Natural killer cell treated with Interleukin-12 subunit alpha and Interleukin-12 subunit beta and Interleukin-15 and Interleukin-18, amount 100 ng/mL, for 72 hours (primary cell): ENCODE data around the gene MCUB. TPM values are rescaled to one million over a fixed set of nuclear protein-coding genes. Genes with fewer than 3 reads are reported as not detected.
"Not testable (repeated sequence)": the region's sequence is repeated elsewhere in the genome, so short reads cannot be mapped to it uniquely, and the experiment has no call there.

Source experiments
- ATAC-seq, 2 donors: fragments of 150-1000 bp; cut with Tn5 transposase in 1 of 2; sonication (Bioruptor Pico), chemical (Tn5 transposase) in 1 of 2; 2 replicates each; pipeline ENCODE4 v1.10.0; 2021
- DNase-seq: peaks from one replicate; pipeline ENCODE4 v3.0.0; 2022; ENCODE audit warnings: low spot score
- H3K27ac Mint-ChIP-seq, 2 donors: 1 replicate in 1 of 2; 2 replicates in 1 of 2; pipeline ENCODE4 v1.8.0; 2022; ENCODE audit warnings: mixed read lengths in 2 of 2, mild to moderate bottlenecking in 1 of 2, moderate library complexity in 1 of 2
- H3K27me3 Mint-ChIP-seq, 2 donors: 1 replicate in 1 of 2; 2 replicates in 1 of 2; pipeline ENCODE4 v1.8.0; 2022; ENCODE audit warnings: mixed read lengths in 2 of 2
- H3K36me3 Mint-ChIP-seq: one replicate; pipeline ENCODE4 v1.8.0; 2022; ENCODE audit warnings: mixed read lengths
- H3K4me1 Mint-ChIP-seq, 2 donors: 1 replicate in 1 of 2; 2 replicates in 1 of 2; pipeline ENCODE4 v1.8.0; 2022; ENCODE audit warnings: low read depth in 2 of 2, mixed read lengths in 2 of 2, mild to moderate bottlenecking in 1 of 2
- H3K4me3 Mint-ChIP-seq: one replicate; pipeline ENCODE4 v1.8.0; 2022; ENCODE audit warnings: mixed read lengths
- H3K9me3 Mint-ChIP-seq: 2 replicates; pipeline ENCODE4 v1.8.0; 2022; ENCODE audit warnings: mixed read lengths
- total RNA-seq, 2 donors: library from RNA; stranded (reverse); gene quantifications; one replicate each; pipeline ENCODE4 v1.2.3, GENCODE V29; 2022

Gene MCUB
- total RNA-seq, 2 donors from 2014 or later: 13.0 to 21.8 TPM

- H3K9me3 Mint-ChIP-seq: no peaks in the 10 kb centered on the region
- peak overlapping the region; percentile 47 to 50 for H3K27ac Mint-ChIP-seq
These were observed 828 bp downstream of the MCUB start for GRCh38 chr4:109560687-109561461.

GRCh38 chr4:109562457-109563239 lies 2.6 kb downstream of the MCUB start:
- H3K9me3 Mint-ChIP-seq: no peaks in the 10 kb centered on the region
- no peaks in the 10 kb centered on the region for H3K36me3 Mint-ChIP-seq
- H3K27me3 Mint-ChIP-seq: no peaks in the 10 kb centered on the region
- peak overlapping the region; percentile 86 for H3K4me3 Mint-ChIP-seq
- H3K27ac Mint-ChIP-seq: no peak overlapping the region
- DNase-seq: no peak
- peaks cover 23 to 34% of the 10 kb centered on the region in 2 donors for H3K4me1 Mint-ChIP-seq
- no peak for ATAC-seq

More at GRCh38 chr4:109560687-109561461, 828 bp downstream of the MCUB start:
- peaks cover 23 to 34% of the 10 kb centered on the region in 2 donors for H3K4me1 Mint-ChIP-seq
- peak overlapping the region; percentile 86 for H3K4me3 Mint-ChIP-seq
- no peaks in the 10 kb centered on the region for H3K27me3 Mint-ChIP-seq
- H3K36me3 Mint-ChIP-seq: no peaks in the 10 kb centered on the region
- ATAC-seq (peak; percentile 77 to 79), DNase-seq (peak; percentile 65)

- no peaks in the 10 kb centered on the region for H3K36me3 Mint-ChIP-seq
- no peak overlapping the region for H3K4me3 Mint-ChIP-seq
- no peaks in the 10 kb centered on the region for H3K27me3 Mint-ChIP-seq
- no peak overlapping the region for H3K27ac Mint-ChIP-seq
- no peak for ATAC-seq
- no peak for DNase-seq
- peaks cover 16 to 21% of the 10 kb centered on the region in 2 donors for H3K4me1 Mint-ChIP-seq
- no peaks in the 10 kb centered on the region for H3K9me3 Mint-ChIP-seq
These were observed 11.4 kb downstream of the MCUB start for GRCh38 chr4:109571494-109571893.

- H3K27me3 Mint-ChIP-seq: no peaks in the 10 kb centered on the region
- no peak overlapping the region for H3K4me3 Mint-ChIP-seq
- no peak for ATAC-seq
- no peaks in the 10 kb centered on the region for H3K36me3 Mint-ChIP-seq
- H3K27ac Mint-ChIP-seq: no peak overlapping the region
- no peak for DNase-seq
- H3K9me3 Mint-ChIP-seq: no peaks in the 10 kb centered on the region
- peaks cover 16 to 22% of the 10 kb centered on the region in 2 donors for H3K4me1 Mint-ChIP-seq
These were observed 12.1 kb downstream of the MCUB start for GRCh38 chr4:109572154-109572553.

- Mint-ChIP-seq H3K27ac (peak overlapping the region in 1 of 2 donors; percentile 0), H3K4me1 (peaks cover 16 to 19% of the 10 kb centered on the region in 2 donors), H3K27me3 (no peaks in the 10 kb centered on the region), H3K9me3 (no peaks in the 10 kb centered on the region), H3K4me3 (no peak overlapping the region), H3K36me3 (no peaks in the 10 kb centered on the region)
- DNase-seq (no peak), ATAC-seq (no peak)
These were observed 14.4 kb downstream of the MCUB start for GRCh38 chr4:109574443-109574850.

- Mint-ChIP-seq H3K4me3 (no peak overlapping the region), H3K27ac (peak overlapping the region in 1 of 2 donors; percentile 0), H3K36me3 (no peaks in the 10 kb centered on the region), H3K4me1 (peaks cover 12 to 19% of the 10 kb centered on the region in 2 donors), H3K9me3 (no peaks in the 10 kb centered on the region), H3K27me3 (no peaks in the 10 kb centered on the region)
- no peak for DNase-seq
- no peak for ATAC-seq
These were observed 15.1 kb downstream of the MCUB start for GRCh38 chr4:109574931-109575804.

- Mint-ChIP-seq H3K4me3 (no peak overlapping the region), H3K4me1 (peaks cover 7 to 16% of the 10 kb centered on the region in 2 donors), H3K9me3 (no peaks in the 10 kb centered on the region), H3K27me3 (no peaks in the 10 kb centered on the region), H3K27ac (no peak overlapping the region), H3K36me3 (no peaks in the 10 kb centered on the region)
- DNase-seq (no peak), ATAC-seq (no peak)
These were observed 16.4 kb downstream of the MCUB start for GRCh38 chr4:109576462-109576861.

GRCh38 chr4:109578846-109579245 lies 18.8 kb downstream of the MCUB start:
- Mint-ChIP-seq H3K9me3 (no peaks in the 10 kb centered on the region), H3K4me1 (peaks cover 11 to 14% of the 10 kb centered on the region in 2 donors), H3K27ac (no peak overlapping the region), H3K36me3 (peaks cover 10% of the 10 kb centered on the region), H3K4me3 (no peak overlapping the region), H3K27me3 (no peaks in the 10 kb centered on the region)
- no peak for DNase-seq
- no peak for ATAC-seq

- peaks cover 10% of the 10 kb centered on the region for H3K36me3 Mint-ChIP-seq
- ATAC-seq, DNase-seq, H3K27me3 Mint-ChIP-seq, H3K27ac Mint-ChIP-seq, H3K9me3 Mint-ChIP-seq, H3K4me3 Mint-ChIP-seq: not testable (repeated sequence)
- H3K4me1 Mint-ChIP-seq: peaks cover 10 to 16% of the 10 kb centered on the region in 2 donors
These were observed 20.0 kb downstream of the MCUB start for GRCh38 chr4:109579997-109580396.

- Mint-ChIP-seq H3K27me3 (no peaks in the 10 kb centered on the region), H3K4me3 (no peak overlapping the region), H3K27ac (no peak overlapping the region), H3K36me3 (peaks cover 3% of the 10 kb centered on the region), H3K9me3 (no peaks in the 10 kb centered on the region), H3K4me1 (peaks cover 10 to 20% of the 10 kb centered on the region in 2 donors)
- peak in 1 of 2 donors; percentile 96 for ATAC-seq
- DNase-seq: no peak
These were observed 28.1 kb downstream of the MCUB start for GRCh38 chr4:109588176-109588575.

GRCh38 chr4:109589119-109589518 lies 29.1 kb downstream of the MCUB start:
- Mint-ChIP-seq H3K9me3 (no peaks in the 10 kb centered on the region), H3K27ac (no peak overlapping the region), H3K27me3 (no peaks in the 10 kb centered on the region), H3K4me1 (peaks cover 6 to 16% of the 10 kb centered on the region in 2 donors), H3K36me3 (no peaks in the 10 kb centered on the region), H3K4me3 (no peak overlapping the region)
- DNase-seq (no peak), ATAC-seq (no peak)

- no peaks in the 10 kb centered on the region for H3K36me3 Mint-ChIP-seq
- no peak overlapping the region for H3K4me3 Mint-ChIP-seq
- DNase-seq (no peak), ATAC-seq (no peak)
- no peaks in the 10 kb centered on the region for H3K9me3 Mint-ChIP-seq
- H3K4me1 Mint-ChIP-seq: peaks cover 2 to 11% of the 10 kb centered on the region in 2 donors
- no peaks in the 10 kb centered on the region for H3K27me3 Mint-ChIP-seq
- H3K27ac Mint-ChIP-seq: no peak overlapping the region
These were observed 29.6 kb downstream of the MCUB start for GRCh38 chr4:109589605-109590004.

GRCh38 chr4:109590905-109591304 lies 30.9 kb downstream of the MCUB start:
- H3K9me3 Mint-ChIP-seq: no peaks in the 10 kb centered on the region
- ATAC-seq (no peak), DNase-seq (no peak)
- H3K4me1 Mint-ChIP-seq: peaks cover 0 to 12% of the 10 kb centered on the region in 2 donors
- no peaks in the 10 kb centered on the region for H3K27me3 Mint-ChIP-seq
- no peaks in the 10 kb centered on the region for H3K36me3 Mint-ChIP-seq
- H3K4me3 Mint-ChIP-seq: no peak overlapping the region
- H3K27ac Mint-ChIP-seq: no peak overlapping the region
